Caco-2 (cell line): ENCODE data around the gene MROH7. TPM values are rescaled to one million over a fixed set of nuclear protein-coding genes. Genes with fewer than 3 reads are reported as not detected.
A peak's percentile ranks its signal among the peaks of the same experiment; 100 is the strongest.

Experiments used
- BruUV-seq: library from RNA; stranded (reverse); fragments of 400-500 nt; replicated peaks from 2 replicates; lab custom pipeline; 2021; lab: Mats Ljungman, UMichigan
- CTCF ChIA-PET: fragments of 300-600 bp; sonication (Branson Sonifier 250); formaldehyde crosslinking; loops from one replicate; lab custom pipeline; 2022; ENCODE audit warnings: antibody characterized with exemption; lab: Charles Lee
- POLR2A ChIA-PET: fragments of 300-600 bp; sonication (Branson Sonifier 250); formaldehyde crosslinking; loops from one replicate; lab custom pipeline; 2022; ENCODE audit warnings: antibody characterized with exemption; lab: Charles Lee
- DNase-seq, 2 experiments: peaks; one replicate each; pipeline versions ENCODE4 v3.0.0 to v3.0.0-alpha.2; 2020 to 2022
- H3K27me3 ChIP-seq: replicated peaks from 2 replicates; pipeline ENCODE4 v1.6.0; 2011; ENCODE audit warnings: low read length; ENCODE audit not compliant: control insufficient read depth, insufficient read depth
- H3K36me3 ChIP-seq: 2 replicates; pipeline ENCODE4 v1.5.1; 2011; ENCODE audit warnings: low read length; ENCODE audit not compliant: control insufficient read depth, insufficient read depth
- H3K4me1 ChIP-seq: fragments of 250-450 bp; sonication (Bioruptor Pico); 2 replicates; pipeline ENCODE4 v1.5.1; 2020; ENCODE audit warnings: mild to moderate bottlenecking
- H3K4me3 ChIP-seq: 2 replicates; pipeline ENCODE4 v1.5.1; 2011; ENCODE audit warnings: low read depth, mild to moderate bottlenecking, control low read depth, low read length
- H3K9me3 ChIP-seq: fragments of 250-450 bp; sonication (Bioruptor Pico); 2 replicates; pipeline ENCODE4 v1.5.1; 2020; ENCODE audit warnings: mild to moderate bottlenecking, moderate library complexity
- H3K27ac Mint-ChIP-seq: one replicate; pipeline ENCODE4 v1.8.0; 2022; ENCODE audit warnings: mixed read lengths; ENCODE audit not compliant: unreplicated experiment
- H3K27me3 Mint-ChIP-seq: one replicate; pipeline ENCODE4 v1.8.0; 2022; ENCODE audit warnings: mixed read lengths; ENCODE audit not compliant: insufficient read depth, unreplicated experiment
- H3K36me3 Mint-ChIP-seq: one replicate; pipeline ENCODE4 v1.8.0; 2022; ENCODE audit warnings: mild to moderate bottlenecking, mixed read lengths; ENCODE audit not compliant: insufficient read depth, unreplicated experiment
- H3K4me1 Mint-ChIP-seq: one replicate; pipeline ENCODE4 v1.8.0; 2022; ENCODE audit warnings: low read depth, mixed read lengths; ENCODE audit not compliant: unreplicated experiment
- H3K4me3 Mint-ChIP-seq: one replicate; pipeline ENCODE4 v1.8.0; 2022; ENCODE audit warnings: mild to moderate bottlenecking, moderate library complexity, mixed read lengths; ENCODE audit not compliant: unreplicated experiment
- H3K9me3 Mint-ChIP-seq: one replicate; pipeline ENCODE4 v1.8.0; 2022; ENCODE audit warnings: mixed read lengths; ENCODE audit not compliant: unreplicated experiment
- intact Hi-C: fragments of 100-400 bp; cut with micrococcal nuclease; formaldehyde crosslinking; loops from one replicate; pipeline ENCODE4 v1.10.0; 2022; ENCODE audit not compliant: unreplicated experiment
- total RNA-seq: library from RNA; stranded (reverse); gene quantifications from 2 replicates; pipeline ENCODE4 v1.2.3, GENCODE V29; 2022
- TF ChIP-seq, protein P1 (sequence below), 2 experiments: fragments of 200-600 bp in 1 of 2; IDR thresholded peaks; 1 replicate in 1 of 2; 2 replicates in 1 of 2; pipeline versions ENCODE4 v1.5.1 to v1.8.0; 2011 to 2022; ENCODE audit warnings: antibody characterized with exemption in 1 of 2, control low read depth in 1 of 2, inconsistent platforms in 1 of 2, low read depth in 1 of 2, low read length in 1 of 2, mild to moderate bottlenecking in 1 of 2, moderate library complexity in 1 of 2; ENCODE audit not compliant: insufficient read depth in 1 of 2, severe bottlenecking in 1 of 2, unreplicated experiment in 1 of 2

MROH7 gene
- total RNA-seq, 1 experiment from 2014 or later, result not detected

DNA sequence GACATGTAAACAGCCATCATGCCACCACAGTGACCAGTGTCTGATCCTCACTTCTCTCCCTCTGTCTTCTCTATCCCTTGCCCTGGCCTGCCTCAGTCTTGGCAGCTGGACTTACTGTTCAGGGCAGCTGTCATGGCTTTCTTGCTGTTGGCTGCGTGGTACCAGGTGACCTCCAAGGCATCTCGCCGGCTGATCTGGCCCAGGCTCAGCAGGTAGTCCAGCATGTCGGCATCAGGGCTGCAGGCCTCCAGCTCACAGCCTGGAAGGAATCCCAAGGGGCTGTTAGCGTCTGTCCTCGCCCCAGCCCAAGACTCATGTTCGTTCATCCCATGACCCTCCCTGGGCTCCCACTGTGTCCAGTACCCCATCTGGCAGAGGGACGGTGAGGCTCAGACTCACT is 21.8 kb upstream of the MROH7 start:
- POLR2A ChIA-PET, result no interaction called here
- no peaks in the 10 kb centered on the region for H3K36me3 ChIP-seq
- Mint-ChIP-seq H3K27me3 (no peaks in the 10 kb centered on the region), H3K36me3 (peaks cover 5% of the 10 kb centered on the region), H3K4me1 (peaks cover 15% of the 10 kb centered on the region), H3K27ac (no peak overlapping the region), H3K9me3 (no peaks in the 10 kb centered on the region), H3K4me3 (no peak overlapping the region)
- CTCF ChIA-PET, result no interaction called here
- TF ChIP-seq, protein P1, sequence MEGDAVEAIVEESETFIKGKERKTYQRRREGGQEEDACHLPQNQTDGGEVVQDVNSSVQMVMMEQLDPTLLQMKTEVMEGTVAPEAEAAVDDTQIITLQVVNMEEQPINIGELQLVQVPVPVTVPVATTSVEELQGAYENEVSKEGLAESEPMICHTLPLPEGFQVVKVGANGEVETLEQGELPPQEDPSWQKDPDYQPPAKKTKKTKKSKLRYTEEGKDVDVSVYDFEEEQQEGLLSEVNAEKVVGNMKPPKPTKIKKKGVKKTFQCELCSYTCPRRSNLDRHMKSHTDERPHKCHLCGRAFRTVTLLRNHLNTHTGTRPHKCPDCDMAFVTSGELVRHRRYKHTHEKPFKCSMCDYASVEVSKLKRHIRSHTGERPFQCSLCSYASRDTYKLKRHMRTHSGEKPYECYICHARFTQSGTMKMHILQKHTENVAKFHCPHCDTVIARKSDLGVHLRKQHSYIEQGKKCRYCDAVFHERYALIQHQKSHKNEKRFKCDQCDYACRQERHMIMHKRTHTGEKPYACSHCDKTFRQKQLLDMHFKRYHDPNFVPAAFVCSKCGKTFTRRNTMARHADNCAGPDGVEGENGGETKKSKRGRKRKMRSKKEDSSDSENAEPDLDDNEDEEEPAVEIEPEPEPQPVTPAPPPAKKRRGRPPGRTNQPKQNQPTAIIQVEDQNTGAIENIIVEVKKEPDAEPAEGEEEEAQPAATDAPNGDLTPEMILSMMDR (IDR thresholded peaks at IDR 0.05; ENCODE audit: insufficient read depth in 1 of 2, low read depth in 1 of 2, low read length in 1 of 2, severe bottlenecking in 1 of 2, unreplicated experiment in 1 of 2), result no peak
- peaks cover 19% of the 10 kb centered on the region for H3K4me1 ChIP-seq
- BruUV-seq, result no TSS peak
- DNase-seq, result no peak
- H3K27me3 ChIP-seq, result no peaks in the 10 kb centered on the region
- no peak overlapping the region for H3K4me3 ChIP-seq
- intact Hi-C loops, result no loop called here
- H3K9me3 ChIP-seq, result no peaks in the 10 kb centered on the region

DNA sequence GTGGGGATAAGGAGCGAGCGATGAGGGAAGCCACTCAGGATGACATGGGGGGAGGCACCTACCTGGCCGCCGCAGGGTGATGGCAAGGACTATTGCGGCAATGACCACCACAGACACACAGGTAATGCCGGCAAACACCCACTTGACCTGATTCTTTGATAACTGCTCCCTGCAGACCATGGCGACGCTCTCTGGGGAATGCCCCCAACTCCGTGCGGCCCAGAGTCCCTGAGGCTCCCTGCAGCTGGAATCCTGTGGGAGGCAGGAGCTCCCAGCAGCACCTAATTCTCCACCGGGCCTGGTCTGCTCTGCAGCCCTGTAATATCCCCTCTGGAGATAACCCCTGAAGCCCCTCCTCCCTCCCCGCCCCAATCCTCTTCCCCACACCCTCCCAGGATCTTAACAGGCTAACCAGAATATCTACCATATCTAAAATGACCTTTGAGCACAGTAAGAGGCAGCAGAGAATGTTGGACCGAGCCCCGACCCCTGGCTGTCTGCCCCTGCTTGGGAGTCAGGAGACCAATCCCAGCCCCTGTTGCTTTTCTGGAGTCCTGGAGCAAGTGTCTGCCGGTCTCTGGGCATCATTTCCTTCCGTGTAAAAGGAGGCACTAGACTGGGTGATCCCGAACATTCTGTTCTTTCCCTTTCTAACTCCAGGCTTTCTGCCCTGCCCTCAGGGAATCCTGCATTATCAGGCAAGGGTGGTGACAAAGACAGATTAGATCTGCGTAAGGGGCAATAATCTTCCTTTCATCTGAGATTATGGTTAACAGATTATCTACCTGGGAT is 18.2 kb upstream of the MROH7 start, which contains the start of gene FAM151A:
Gene FAM151A, minus strand, starts transcription at position 310 of the 792 bp plus-strand sequence. Its CDS starts 130 bp downstream, at position 180.
- H3K9me3 Mint-ChIP-seq, result no peaks in the 10 kb centered on the region
- Histone ChIP-seq H3K9me3 (no peaks in the 10 kb centered on the region), H3K4me1 (peaks cover 19% of the 10 kb centered on the region), H3K27me3 (no peaks in the 10 kb centered on the region), H3K36me3 (no peaks in the 10 kb centered on the region), H3K4me3 (no peak within 1 kb of the TSS)
- H3K4me1 Mint-ChIP-seq, result peaks cover 9% of the 10 kb centered on the region
- intact Hi-C loops, result no loop called here
- peak; percentile 62 to 83 for DNase-seq
- ChIA-PET CTCF (interaction anchor here (0.5 to 0.6 kb wide), 2 partner anchors 135 to 408 kb away, joined by 3 to 5 read pairs; no protein-coding TSS in a partner anchor), POLR2A (interaction anchor here (0.5 kb wide), 1 partner anchor 32 kb away, joined by 4 read pairs; no protein-coding TSS in a partner anchor)
- peaks cover 5% of the 10 kb centered on the region for H3K36me3 Mint-ChIP-seq
- TF ChIP-seq, protein P1 (IDR thresholded peaks at IDR 0.05; ENCODE audit: insufficient read depth in 1 of 2, low read depth in 1 of 2, low read length in 1 of 2, severe bottlenecking in 1 of 2, unreplicated experiment in 1 of 2), result no peak
- H3K4me3 Mint-ChIP-seq, result peak within 1 kb of the TSS; percentile 60
- no peaks in the 10 kb centered on the region for H3K27me3 Mint-ChIP-seq
- no TSS peak for BruUV-seq
- H3K27ac Mint-ChIP-seq, result peak within 1 kb of the TSS; percentile 89

DNA sequence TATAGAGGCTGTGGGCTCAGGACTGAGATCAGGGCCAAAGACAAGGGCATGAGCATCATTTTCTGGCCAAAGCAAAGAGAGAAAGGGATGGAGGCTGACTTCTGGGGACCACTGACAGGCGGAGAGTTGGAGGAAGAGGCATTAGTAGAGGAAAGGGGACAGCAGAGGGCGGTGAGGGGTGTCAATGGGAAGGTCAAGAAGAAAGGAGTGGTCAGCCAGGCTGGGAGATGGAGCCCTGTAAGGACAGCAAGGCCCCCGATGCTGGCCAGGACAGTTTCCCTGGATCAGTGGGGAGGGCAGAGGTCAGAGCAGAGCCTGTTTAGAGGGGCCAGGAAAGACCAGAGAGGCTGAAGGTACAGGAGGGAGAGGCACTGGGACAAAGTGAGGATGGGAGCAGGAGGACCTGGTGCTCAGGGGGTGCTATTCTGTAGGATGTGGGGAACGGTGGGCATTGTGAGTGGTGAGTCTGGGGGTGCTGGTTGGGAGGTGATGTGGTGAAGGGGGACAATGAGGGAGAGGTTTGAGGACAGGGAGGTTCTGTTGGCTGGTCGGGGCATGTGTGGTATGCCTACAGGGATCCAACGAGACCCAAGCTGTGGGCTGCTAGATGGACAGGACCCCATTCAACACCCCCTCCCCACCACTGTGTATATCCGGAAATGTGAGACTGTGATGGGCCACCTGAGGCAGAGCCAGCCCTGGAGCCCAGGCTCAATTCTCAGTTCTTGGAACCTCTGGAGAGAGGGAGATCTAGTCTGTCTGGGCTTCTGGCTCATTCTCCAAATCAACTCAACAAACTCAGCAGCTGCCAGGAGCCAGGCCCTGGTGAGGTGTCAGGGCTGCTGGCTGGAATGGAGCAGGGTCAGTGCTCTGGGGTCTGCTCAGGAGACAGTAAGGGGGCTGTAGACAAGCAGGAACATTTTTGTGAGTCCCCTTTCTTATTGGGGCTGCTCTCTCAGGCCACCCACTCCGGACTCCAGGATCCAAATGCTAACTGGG is 16.8 kb upstream of the MROH7 start:
- CTCF ChIA-PET, result no interaction called here
- no peak for DNase-seq

More for the DNA sequence above, 16.8 kb upstream of the MROH7 start:
- no TSS peak for BruUV-seq
- Histone ChIP-seq H3K4me3 (no peak overlapping the region), H3K9me3 (no peaks in the 10 kb centered on the region), H3K4me1 (peaks cover 19% of the 10 kb centered on the region), H3K27me3 (no peaks in the 10 kb centered on the region), H3K36me3 (no peaks in the 10 kb centered on the region)
- H3K4me3 Mint-ChIP-seq, result no peak overlapping the region
- H3K27me3 Mint-ChIP-seq, result no peaks in the 10 kb centered on the region
- H3K36me3 Mint-ChIP-seq, result peaks cover 2% of the 10 kb centered on the region
- H3K27ac Mint-ChIP-seq, result peak overlapping the region; percentile 89
- POLR2A ChIA-PET, result no interaction called here
- peaks cover 9% of the 10 kb centered on the region for H3K4me1 Mint-ChIP-seq
- no peaks in the 10 kb centered on the region for H3K9me3 Mint-ChIP-seq
- intact Hi-C loops, result no loop called here
- TF ChIP-seq, protein P1 (IDR thresholded peaks at IDR 0.05; ENCODE audit: insufficient read depth in 1 of 2, low read depth in 1 of 2, low read length in 1 of 2, severe bottlenecking in 1 of 2, unreplicated experiment in 1 of 2), result no peak
